Measurements from ENCODE around the gene HUS1B.

HUS1B gene

GRCh38 chr6:620166-620565 lies 36.7 kb downstream of the HUS1B start:
- no peak for DNase-seq

- DNase-seq, result no peak
Observed at GRCh38 chr6:617456-618100, 39.3 kb downstream of the HUS1B start.

- no peak for DNase-seq
Observed at GRCh38 chr6:613981-614380, 42.9 kb downstream of the HUS1B start.

GRCh38 chr6:611928-612327 lies 45.0 kb downstream of the HUS1B start:
- DNase-seq, result no peak

- DNase-seq, result no peak
Observed at GRCh38 chr6:610882-611281, 46.0 kb downstream of the HUS1B start.

- no peak for DNase-seq
Observed at GRCh38 chr6:609905-610304, 47.0 kb downstream of the HUS1B start.

GRCh38 chr6:606829-607379 lies 50.0 kb downstream of the HUS1B start:
- DNase-seq, result no peak

Data from stimulated activated CD4-positive, alpha-beta T cell treated with anti-CD3 and anti-CD28 coated beads, Interleukin-12 subunit alpha, Interleukin-12 subunit beta, amount 100 ng/mL, for 4 hours (primary cell).